ENCODE data around the gene CNKSR3.

Gene CNKSR3

DNA sequence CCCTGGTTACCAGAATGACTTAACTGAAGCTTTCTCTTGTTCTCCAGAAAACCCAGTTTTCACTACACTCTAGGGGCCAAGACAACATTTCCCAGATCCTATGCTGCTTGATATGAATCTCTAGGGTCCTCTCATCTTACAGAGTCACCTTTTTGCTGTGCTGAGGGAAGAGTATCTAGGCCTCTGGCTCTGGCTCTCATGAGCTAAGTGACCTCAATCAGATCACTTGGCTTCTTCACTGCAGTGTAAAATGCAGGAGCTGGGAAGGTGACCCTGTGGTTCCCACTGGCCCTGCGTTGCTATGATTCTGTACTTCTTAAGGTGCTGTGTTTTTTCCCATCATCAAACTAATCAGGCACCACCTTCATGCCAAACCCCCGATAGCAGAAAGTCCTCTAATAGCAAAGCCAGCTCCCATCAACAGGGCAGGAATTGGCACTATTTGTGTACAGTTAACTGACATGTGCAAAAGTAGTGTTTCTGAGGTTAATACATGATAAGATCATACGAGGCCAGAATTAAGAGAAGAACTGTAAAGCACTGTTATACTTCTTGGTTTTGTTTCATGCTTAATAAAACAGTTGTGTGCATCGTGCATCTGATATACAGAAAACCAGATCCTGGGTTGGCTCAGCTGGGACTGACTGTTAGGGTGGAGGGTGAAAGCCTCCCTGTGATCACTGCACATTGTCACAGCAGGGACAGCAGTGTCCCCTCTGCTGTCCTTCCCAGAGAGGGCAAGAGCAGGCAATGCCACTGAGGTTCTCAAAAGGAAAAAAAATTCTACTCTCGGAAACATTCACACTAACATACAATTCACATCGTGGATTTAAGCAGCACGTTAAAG, 46.7 kb downstream of the CNKSR3 start:
- ATAC-seq: no peak; the same call in 1 of the 3 replicates
- TF ChIP-seq GLIS3 (CRISPR knock-in tag; IDR thresholded peaks at IDR 0.05) (no peak), TOX (CRISPR knock-in tag; IDR thresholded peaks at IDR 0.05; ENCODE audit: borderline replicate concordance) (no peak), ARNTL (CRISPR knock-in tag; IDR thresholded peaks at IDR 0.05; ENCODE audit: borderline replicate concordance, low read depth) (no peak), ZFP30 (CRISPR knock-in tag; IDR thresholded peaks at IDR 0.05) (no peak), ZC3H10 (CRISPR knock-in tag; IDR thresholded peaks at IDR 0.05) (no peak), ISL1 (CRISPR knock-in tag; IDR thresholded peaks at IDR 0.05) (no peak), ZFP3 (CRISPR knock-in tag; IDR thresholded peaks at IDR 0.05) (no peak), TCF4 (CRISPR knock-in tag; IDR thresholded peaks at IDR 0.05; ENCODE audit: borderline replicate concordance) (no peak), SNAI2 (CRISPR knock-in tag; IDR thresholded peaks at IDR 0.05) (no peak), RARB (CRISPR knock-in tag; IDR thresholded peaks at IDR 0.05) (no peak), ZNF8 (CRISPR knock-in tag; IDR thresholded peaks at IDR 0.05) (no peak), CSDC2 (CRISPR knock-in tag; IDR thresholded peaks at IDR 0.05) (no peak), PPARA (CRISPR knock-in tag; IDR thresholded peaks at IDR 0.05; ENCODE audit: borderline replicate concordance) (no peak)
- TF ChIP-seq, protein P1, sequence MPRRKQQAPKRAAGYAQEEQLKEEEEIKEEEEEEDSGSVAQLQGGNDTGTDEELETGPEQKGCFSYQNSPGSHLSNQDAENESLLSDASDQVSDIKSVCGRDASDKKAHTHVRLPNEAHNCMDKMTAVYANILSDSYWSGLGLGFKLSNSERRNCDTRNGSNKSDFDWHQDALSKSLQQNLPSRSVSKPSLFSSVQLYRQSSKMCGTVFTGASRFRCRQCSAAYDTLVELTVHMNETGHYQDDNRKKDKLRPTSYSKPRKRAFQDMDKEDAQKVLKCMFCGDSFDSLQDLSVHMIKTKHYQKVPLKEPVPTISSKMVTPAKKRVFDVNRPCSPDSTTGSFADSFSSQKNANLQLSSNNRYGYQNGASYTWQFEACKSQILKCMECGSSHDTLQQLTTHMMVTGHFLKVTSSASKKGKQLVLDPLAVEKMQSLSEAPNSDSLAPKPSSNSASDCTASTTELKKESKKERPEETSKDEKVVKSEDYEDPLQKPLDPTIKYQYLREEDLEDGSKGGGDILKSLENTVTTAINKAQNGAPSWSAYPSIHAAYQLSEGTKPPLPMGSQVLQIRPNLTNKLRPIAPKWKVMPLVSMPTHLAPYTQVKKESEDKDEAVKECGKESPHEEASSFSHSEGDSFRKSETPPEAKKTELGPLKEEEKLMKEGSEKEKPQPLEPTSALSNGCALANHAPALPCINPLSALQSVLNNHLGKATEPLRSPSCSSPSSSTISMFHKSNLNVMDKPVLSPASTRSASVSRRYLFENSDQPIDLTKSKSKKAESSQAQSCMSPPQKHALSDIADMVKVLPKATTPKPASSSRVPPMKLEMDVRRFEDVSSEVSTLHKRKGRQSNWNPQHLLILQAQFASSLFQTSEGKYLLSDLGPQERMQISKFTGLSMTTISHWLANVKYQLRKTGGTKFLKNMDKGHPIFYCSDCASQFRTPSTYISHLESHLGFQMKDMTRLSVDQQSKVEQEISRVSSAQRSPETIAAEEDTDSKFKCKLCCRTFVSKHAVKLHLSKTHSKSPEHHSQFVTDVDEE (CRISPR knock-in tag; IDR thresholded peaks at IDR 0.05): no peak
- TF ChIP-seq, protein P2, sequence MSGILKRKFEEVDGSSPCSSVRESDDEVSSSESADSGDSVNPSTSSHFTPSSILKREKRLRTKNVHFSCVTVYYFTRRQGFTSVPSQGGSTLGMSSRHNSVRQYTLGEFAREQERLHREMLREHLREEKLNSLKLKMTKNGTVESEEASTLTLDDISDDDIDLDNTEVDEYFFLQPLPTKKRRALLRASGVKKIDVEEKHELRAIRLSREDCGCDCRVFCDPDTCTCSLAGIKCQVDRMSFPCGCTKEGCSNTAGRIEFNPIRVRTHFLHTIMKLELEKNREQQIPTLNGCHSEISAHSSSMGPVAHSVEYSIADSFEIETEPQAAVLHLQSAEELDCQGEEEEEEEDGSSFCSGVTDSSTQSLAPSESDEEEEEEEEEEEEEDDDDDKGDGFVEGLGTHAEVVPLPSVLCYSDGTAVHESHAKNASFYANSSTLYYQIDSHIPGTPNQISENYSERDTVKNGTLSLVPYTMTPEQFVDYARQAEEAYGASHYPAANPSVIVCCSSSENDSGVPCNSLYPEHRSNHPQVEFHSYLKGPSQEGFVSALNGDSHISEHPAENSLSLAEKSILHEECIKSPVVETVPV (CRISPR knock-in tag; IDR thresholded peaks at IDR 0.05): no peak

DNA sequence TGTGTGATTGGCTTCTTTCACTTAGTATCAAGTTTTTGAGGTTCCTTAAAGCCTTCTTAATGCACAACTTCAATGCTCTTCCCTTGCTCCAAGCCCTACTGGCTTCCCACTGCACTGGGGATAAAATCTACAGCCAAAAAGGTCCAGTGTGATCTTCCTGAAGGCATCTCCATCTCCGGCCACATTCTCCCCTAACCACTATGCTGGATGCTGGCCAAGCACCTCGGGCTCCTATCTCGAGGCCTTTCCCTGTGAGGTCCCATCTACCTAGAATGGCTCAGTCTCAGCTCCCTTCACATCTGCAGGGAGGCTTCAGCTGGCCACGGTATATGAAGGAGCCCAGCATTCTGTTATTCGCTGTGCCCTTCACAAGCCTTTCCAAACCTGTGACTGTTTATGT, 48.1 kb downstream of the CNKSR3 start:
- peak; percentile 11; the same call in 2 of the 3 replicates for ATAC-seq
- TF ChIP-seq ESRRG (CRISPR knock-in tag; IDR thresholded peaks at IDR 0.05) (no peak), OSR1 (CRISPR knock-in tag; IDR thresholded peaks at IDR 0.05) (no peak), ZNF565 (CRISPR knock-in tag; conservative IDR thresholded peaks at IDR 0.05; ENCODE audit: low read depth) (no peak), CSDC2 (CRISPR knock-in tag; IDR thresholded peaks at IDR 0.05) (no peak), TCF4 (CRISPR knock-in tag; IDR thresholded peaks at IDR 0.05; ENCODE audit: borderline replicate concordance) (no peak), ZC3H10 (CRISPR knock-in tag; IDR thresholded peaks at IDR 0.05) (no peak), ZFP3 (CRISPR knock-in tag; IDR thresholded peaks at IDR 0.05) (no peak), GLIS3 (CRISPR knock-in tag; IDR thresholded peaks at IDR 0.05) (no peak), ISL1 (CRISPR knock-in tag; IDR thresholded peaks at IDR 0.05) (no peak), TOX (CRISPR knock-in tag; IDR thresholded peaks at IDR 0.05; ENCODE audit: borderline replicate concordance) (no peak), ZNF70 (CRISPR knock-in tag; IDR thresholded peaks at IDR 0.05) (no peak), PPARA (CRISPR knock-in tag; IDR thresholded peaks at IDR 0.05; ENCODE audit: borderline replicate concordance) (no peak), RARB (CRISPR knock-in tag; IDR thresholded peaks at IDR 0.05) (no peak), ZFP30 (CRISPR knock-in tag; IDR thresholded peaks at IDR 0.05) (no peak), BACH2 (CRISPR knock-in tag; IDR thresholded peaks at IDR 0.05; ENCODE audit: borderline replicate concordance) (no peak), SNAI2 (CRISPR knock-in tag; IDR thresholded peaks at IDR 0.05) (no peak), ARNTL (CRISPR knock-in tag; IDR thresholded peaks at IDR 0.05; ENCODE audit: borderline replicate concordance, low read depth) (no peak)
- TF ChIP-seq, protein P3, sequence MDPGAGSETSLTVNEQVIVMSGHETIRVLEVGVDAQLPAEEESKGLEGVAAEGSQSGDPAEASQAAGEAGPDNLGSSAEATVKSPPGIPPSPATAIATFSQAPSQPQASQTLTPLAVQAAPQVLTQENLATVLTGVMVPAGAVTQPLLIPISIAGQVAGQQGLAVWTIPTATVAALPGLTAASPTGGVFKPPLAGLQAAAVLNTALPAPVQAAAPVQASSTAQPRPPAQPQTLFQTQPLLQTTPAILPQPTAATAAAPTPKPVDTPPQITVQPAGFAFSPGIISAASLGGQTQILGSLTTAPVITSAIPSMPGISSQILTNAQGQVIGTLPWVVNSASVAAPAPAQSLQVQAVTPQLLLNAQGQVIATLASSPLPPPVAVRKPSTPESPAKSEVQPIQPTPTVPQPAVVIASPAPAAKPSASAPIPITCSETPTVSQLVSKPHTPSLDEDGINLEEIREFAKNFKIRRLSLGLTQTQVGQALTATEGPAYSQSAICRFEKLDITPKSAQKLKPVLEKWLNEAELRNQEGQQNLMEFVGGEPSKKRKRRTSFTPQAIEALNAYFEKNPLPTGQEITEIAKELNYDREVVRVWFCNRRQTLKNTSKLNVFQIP (CRISPR knock-in tag; IDR thresholded peaks at IDR 0.05; ENCODE audit: borderline replicate concordance, low read depth): no peak
- TF ChIP-seq, protein P4, sequence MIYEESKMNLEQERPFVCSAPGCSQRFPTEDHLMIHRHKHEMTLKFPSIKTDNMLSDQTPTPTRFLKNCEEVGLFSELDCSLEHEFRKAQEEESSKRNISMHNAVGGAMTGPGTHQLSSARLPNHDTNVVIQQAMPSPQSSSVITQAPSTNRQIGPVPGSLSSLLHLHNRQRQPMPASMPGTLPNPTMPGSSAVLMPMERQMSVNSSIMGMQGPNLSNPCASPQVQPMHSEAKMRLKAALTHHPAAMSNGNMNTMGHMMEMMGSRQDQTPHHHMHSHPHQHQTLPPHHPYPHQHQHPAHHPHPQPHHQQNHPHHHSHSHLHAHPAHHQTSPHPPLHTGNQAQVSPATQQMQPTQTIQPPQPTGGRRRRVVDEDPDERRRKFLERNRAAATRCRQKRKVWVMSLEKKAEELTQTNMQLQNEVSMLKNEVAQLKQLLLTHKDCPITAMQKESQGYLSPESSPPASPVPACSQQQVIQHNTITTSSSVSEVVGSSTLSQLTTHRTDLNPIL (CRISPR knock-in tag; IDR thresholded peaks at IDR 0.05; ENCODE audit: low read depth): no peak
- TF ChIP-seq, protein P2 (CRISPR knock-in tag; IDR thresholded peaks at IDR 0.05): no peak

Data from SK-N-SH treated with all-trans-retinoic acid at 6 μM for 48 hours (cell line).